Stimulated activated CD8-positive, alpha-beta memory T cell treated with anti-CD3 and anti-CD28 coated beads, Interleukin-7, amount 100 ng/mL, for 1 hour (primary cell): ENCODE results near the gene TRIM44.
"Not testable (repeated sequence)": the region's sequence is repeated elsewhere in the genome, so short reads cannot be mapped to it uniquely, and the experiment has no call there.

ENCODE experiments used
- DNase-seq, 2 donors: peaks; one replicate each; pipeline ENCODE4 v3.0.0-alpha.2; 2020; ENCODE audit warnings: low read depth in 2 of 2

The TRIM44 gene

DNA sequence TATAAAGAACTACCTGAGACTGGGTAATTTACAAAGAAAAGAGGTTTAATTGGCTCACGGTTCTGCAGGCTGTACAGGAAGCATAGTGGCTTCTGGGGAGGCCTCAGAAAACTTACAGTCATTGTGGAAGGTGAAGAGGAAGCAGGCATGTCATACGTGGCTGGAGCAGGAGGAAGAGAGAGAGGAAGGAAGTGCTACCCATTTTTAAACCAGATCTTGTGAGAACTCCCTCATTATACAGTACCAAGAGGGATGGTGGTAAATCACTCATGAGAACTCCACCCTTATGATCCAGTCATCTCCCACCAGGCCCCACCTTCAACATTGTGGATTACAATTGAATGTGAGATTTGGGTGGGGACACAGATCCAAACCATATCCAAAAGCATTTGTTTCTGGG is 53.1 kb downstream of the TRIM44 start:
- DNase-seq: not testable (repeated sequence)

DNA sequence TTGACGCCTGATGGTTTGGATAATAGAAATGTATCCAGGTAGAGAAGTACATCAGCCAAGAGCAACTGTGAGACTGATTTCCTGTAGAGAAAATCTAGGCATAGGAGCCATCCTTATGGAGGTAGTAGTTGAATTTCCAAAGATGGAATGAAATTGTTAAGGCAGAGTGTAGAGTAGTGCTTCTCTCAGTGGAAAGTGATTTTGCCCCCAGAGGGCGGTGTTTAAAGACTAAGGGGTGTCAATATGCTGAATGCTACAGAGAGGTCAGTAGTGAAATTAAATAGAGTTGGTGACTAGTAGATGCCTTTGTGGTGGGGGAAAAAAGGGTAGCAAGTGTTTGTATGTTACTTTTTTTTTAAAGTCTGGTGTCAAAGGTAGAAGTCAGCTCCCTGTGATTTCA is 54.5 kb downstream of the TRIM44 start:
- no peak for DNase-seq

DNA sequence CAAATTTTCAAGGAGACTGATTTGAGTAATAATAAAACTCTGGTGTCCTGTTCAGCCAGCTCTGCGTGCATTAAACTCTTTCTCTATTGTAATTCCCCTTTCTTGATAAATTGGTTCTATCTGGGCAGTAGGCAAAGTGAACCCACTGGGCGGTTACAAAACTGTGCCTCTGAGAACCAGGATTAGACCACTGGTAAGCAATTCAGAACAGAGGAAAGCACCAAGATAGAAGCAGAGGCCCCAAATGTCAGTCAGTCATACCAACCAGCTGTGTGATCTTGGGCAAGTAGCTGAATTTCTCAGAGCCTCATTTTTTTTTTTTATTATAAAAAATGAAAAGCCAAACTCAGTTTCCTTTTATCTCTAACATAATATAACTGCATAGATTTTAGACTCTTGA is 54.9 kb downstream of the TRIM44 start:
- no peak for DNase-seq

DNA sequence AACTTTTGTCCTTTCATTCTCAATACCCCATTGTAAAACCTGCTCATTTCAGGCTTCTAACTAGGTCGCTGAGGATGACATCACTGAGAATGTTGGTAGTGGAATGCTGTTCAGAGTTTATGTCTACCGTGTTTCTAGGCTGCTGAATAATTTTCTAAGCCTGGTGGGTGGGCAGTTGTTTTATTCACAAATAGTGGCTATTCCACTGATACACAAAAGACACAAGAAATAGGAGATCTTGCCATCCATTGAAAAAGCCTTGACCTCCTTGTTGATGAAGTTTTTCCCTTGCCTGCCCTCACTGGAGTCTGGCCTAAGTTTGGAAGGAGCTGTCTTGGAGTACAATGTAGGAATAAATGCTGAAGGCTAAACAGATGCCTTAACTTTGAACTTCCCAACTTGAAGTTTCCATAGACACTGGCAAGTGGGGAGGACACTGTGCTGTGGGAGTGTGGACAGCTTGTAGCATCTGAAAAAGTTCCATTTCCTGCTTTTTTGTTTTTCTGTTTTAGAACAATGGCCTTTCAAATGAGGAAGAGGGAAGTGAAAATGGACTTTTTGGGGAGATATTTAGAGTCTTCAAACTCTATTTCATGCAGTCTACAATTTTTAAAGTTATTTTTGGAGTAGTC is 59.2 kb downstream of the TRIM44 start:
- no peak for DNase-seq

DNA sequence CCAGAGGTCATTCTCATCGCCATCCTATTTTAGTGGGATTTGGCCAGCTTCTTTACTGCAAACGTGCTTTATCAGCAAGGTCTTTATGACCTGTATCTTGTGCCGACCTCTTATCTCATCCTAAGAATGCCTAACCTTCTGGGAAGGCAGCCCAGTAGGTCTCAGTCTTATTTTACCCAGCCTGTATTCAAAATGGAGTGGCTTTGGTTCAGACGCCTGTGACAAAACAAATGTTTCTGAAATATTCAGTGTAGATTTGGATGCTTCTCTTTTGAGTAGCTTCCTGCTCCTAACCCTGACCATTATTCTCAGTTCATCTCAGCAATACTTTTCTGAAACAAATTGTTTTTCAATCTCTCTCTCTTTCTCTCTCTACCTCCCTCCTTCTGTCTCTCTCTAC is 60.1 kb downstream of the TRIM44 start:
- no peak for DNase-seq

DNA sequence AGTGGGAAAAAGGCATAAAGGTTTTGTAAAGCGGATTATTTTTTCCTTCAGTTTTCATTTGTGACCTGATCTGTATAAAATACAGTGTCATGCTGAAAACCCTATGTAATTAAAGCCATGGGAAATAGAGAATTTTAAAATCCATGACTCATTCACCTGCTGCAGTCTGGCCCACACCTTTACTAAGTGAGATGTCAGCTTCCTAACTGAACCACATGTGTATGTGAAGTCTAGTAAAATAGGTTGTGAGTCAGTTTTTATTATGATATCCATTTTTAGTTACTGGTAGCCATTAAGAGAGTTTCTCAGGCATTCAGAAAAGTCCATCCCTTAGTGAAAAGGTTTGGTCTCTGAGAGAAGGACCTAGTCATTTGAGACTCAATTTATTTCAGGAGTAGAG is 60.9 kb downstream of the TRIM44 start:
- no peak for DNase-seq

DNA sequence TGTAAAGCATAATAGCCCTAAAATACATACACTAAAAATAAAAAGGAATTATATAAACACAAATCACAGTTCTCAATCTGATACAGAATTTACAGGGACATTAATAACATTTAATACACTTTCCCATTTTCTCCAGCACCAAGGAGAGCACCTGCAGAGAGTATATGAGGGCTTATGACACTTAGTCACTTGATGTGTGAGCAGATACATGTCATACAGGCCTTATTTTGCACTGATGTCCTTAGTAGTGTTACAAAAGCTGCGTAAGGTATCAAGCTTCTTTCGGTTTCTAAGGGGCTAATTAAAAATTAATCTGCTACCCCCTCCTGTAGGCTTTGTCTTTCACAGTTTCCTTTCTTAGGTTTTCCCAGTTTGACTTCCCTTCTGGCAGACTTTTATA is 61.3 kb downstream of the TRIM44 start:
- no peak for DNase-seq

DNA sequence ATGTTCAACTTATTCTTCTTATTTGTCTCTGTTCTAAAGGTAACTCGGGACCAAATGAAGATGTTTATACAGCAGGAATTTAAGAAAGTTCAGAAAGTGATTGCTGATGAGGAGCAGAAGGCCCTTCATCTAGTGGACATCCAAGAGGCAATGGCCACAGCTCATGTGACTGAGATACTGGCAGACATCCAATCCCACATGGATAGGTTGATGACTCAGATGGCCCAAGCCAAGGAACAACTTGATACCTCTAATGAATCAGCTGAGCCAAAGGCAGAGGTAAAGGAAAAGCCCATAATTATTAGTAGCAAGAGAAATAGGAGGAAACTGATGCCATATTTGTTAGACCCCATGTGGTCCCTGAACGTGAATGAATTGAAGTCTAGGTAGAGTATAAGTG is 63.3 kb downstream of the TRIM44 start:
- no peak for DNase-seq

DNA sequence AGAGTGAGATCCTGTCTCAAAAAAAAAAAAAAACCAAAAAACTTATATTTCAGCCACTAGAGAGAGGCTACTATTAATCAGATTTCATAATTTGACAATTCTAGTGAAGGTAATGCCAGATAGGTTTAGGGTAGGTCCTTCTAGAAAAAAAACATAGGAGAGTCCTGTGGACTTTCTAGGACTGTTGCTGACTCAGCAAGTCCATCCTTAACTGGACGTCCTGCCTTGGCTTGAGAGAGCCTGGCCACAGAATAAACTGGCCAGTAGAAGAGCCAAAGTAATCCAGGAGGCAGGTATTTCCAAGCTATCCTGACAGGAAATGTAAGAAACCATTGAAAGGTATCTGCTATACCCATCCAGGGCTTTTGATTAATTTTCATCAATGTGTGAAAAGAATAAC is 64.6 kb downstream of the TRIM44 start:
- no peak for DNase-seq

DNA sequence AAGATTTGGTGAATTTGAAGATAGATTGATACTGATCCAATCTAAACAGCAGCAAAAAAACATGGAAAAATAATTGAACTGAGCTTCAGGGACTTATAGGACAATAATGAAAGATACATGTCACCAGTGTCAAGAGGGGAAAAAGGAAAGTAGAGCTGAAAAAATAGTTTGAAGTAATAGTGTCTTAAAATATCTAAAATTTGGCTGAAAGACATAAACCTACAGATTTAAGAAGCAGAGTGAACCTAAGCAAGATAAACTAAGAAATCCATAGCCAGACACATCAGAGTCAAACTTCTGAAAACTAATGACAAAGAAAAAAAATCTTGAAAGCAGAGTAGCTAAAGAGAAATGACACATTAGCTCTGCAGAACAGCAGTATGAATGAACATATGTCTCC is 67.7 kb downstream of the TRIM44 start:
- DNase-seq: no peak

DNA sequence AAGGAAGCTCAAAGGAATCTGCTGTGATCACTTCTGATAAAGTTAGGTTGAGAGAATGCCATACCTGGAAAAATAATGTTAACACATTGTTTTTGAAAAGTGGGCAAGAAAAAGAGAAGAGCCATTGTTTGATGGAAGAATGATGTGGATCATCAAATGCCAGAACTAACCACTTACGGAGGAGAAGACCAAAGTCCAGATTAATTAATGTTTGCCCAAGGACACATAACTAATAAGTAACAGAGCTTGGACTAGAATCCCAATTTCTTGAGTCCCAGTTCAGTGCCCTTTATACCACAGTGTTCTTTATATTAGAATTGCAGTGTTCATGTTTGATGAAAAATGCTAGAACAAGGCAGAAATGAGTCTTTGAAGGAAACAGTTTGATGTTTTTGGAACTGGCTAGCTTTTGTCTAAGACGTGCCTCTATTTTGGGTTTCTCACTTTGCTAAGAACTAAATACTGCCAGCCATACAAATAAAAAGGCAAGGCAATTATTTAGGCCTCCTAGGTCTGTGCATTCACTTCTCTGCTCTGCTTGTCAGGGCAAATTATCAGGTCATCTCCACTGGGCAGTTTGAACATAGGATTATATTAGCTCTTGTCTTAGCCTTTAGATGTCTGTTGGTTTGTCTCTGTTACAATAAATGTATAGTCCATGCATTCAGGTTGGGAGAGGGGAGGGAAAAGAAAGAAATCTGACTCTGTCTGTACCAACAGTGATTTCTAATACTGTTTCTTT is 72.3 kb downstream of the TRIM44 start:
- no peak for DNase-seq

DNA sequence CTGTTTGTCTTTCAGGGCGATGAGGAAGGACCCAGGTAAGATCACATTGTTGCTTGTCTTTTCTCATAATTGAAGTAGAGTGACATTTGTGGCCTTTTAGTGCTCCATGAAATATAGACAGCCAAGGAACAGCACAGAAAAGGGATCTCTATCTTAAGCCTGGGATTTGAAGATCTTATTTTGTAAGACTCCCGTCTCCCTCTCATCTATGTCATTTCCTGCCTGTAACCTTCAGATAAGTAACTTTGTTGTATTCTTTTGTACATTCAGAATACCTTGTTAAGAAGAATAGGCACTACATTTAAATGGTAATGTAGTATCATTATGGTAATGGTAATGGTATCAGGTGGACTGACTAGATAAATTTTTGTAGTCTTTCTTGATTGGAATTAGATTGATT is 72.8 kb downstream of the TRIM44 start:
- DNase-seq: no peak

DNA sequence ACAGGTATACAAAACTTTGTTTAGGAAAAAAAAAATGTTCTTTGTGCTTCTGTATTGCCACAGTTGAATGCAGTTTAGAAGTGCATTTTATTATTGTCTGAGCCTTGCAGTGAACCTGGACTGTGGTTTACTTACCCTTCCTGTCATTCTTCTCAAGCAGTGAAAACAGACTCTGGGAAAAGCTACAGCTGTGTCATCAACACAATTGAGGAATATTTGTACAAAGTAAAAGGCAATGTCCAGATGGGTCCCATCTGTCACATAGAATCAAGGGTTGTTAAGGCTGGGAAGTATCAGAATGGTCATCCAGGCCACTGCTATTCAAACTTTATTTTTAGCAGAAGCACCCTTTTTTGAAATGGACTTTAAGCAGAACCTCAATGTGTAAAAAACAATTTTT is 73.3 kb downstream of the TRIM44 start:
- no peak for DNase-seq

DNA sequence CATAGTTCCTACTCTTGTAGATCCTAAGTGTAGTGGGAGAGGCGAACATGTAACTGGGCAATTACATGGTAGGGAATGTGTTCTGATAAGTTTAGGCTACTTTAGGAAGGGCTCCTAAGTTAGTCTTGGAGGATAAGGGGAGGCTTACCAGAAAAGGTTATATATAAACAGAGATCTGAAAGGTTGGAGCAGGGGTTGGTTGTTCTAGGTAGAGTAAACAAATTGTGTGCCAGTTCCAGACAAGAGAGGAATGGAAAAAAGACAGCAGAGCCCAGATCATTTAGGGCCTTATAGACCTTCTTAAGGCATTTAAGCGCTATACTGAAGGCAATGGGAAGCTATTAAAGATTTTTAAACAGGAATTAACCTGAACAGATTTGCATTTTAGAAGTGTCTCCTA is 74.4 kb downstream of the TRIM44 start:
- DNase-seq: no peak

DNA sequence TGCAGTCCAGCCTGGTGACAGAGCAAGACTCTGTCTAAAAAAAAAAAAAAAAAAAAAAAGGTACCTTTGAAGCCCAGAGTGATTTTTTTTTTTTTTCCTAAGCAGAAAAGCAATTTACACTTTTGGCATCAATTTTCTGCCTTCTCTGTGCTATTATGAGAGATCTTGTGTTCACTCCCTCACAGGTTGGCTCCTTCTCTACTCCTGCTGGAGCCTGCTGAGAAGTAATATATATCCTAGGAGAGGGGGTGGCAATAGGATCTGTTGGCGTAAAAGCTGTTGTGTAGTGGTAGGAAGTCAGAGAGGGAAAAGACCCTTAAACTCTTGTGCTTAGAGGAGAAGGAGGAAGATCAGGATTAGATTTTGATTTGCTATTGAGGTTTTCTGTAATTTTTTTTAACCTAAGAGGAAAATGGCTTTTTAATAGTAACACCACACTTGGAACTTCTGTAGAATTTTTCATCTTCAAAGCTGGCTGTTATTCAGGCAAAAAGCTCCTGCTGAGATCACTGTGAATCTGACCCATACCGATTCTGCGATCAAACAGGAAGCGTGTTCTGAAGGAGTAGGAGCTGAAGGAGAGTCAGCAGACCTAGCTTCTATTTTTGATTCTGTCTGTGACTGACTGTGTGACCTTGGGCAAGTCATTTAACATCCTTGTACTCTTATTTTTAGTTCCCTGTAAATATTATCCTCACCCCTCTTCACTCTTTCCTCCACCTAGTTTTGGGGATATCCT is 77.7 kb downstream of the TRIM44 start:
- DNase-seq: no peak

DNA sequence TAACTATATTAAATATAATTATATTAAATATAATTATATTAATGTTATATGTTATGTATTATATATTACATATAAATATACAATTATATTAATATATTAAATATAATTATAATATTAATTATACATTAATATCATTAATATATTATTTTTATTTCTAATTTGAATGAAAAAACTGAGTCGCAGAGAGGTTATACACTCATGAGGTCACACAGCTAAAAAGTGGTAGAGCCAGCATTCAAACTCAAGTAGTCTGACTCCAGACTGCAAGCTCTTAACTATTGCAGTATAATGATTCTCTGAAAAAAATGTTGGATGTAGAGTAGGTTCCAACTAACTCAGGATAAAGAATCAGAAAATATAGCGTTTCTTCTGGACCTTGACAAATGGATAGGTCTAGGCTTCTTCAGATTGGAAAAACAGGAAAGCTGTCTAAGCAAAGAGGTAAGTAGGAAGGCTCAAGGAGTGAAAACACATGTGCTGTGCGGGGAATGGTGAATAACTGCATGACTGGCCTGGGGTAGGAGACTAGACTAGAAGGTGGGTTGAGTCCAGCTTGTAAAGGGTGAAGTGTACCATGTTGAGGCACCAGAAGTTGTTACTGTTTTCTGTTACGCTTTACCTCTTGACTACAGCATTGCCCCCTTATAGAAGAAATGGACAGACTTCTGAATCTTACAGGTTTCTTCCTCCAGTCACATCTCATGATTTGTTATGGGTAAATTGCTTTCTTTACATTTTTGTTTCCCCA is 80.3 kb downstream of the TRIM44 start:
- DNase-seq: no peak

DNA sequence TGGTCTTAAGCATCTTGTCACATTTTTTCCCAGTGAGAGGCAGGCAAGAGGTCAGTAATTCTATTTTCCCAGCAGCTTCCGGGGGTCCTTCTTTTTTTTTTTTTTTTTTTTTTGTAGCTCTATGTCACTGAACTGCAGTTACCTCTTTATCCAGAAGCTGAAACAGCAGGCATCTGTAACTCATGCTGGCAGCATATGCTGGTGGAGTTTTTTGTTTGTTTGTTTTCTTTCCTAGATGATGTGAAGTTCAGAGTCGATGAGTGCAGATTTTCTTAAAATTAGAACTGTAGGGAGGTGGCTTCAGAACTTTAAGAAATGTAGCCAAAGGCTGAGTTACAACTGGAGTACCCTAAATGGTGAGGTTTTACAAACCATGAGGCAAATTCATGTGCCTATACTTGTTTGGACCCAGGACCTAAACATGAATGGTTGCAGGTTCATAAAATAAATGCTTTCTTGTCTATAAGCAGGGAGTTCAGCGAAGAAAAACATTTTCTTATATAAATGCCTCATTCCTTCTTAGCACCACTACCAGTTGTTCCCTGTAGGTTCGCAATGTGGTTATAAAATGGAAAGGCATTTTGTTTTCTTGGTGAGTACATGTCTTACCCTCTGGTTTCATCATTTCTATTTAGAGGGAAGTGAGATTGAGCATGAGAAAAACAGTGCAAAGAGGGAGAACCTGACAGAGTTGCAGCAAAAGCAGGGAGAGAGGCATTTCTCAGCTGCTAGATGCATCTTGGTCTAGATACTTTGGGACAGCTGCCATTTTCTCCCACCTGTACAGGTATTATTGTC is 84.0 kb downstream of the TRIM44 start:
- no peak for DNase-seq

DNA sequence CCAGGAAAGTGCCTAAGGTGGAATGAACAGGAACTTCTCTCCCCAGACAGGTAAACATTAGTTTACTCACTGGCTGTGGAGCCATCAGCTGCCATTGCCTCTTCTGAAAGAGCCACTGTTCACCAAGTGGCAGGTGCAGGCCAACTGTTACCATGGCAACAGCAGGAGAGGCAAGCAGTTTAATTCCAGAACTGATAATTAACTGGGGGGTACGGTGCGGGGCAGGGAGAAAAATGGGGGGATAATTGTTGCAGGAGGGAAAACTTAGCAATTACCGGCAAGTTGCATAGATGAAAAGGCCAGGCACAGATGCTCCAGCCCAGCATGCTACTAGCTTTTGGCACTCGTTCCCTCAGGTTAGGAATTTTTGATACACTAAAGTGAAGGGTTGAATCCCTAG is 85.1 kb downstream of the TRIM44 start:
- no peak for DNase-seq

DNA sequence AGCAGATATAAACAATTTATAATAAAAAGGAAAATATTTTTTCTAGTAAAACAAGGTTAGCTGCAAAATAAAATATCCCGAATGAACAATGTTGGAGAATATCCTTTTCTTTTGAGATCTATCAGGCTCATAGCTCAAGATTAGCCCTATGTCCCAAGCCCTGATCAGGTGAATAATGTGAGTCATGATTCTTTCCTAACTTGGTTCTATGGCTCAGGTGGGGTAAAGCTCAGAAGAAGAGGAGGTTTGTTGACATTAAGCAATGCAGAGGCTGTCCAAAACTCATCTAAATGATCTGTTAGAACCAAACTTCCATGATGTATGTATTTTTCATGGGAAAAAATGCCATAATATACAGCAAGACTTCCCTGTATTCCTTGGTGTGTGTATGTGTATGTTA is 86.1 kb downstream of the TRIM44 start:
- DNase-seq: no peak

DNA sequence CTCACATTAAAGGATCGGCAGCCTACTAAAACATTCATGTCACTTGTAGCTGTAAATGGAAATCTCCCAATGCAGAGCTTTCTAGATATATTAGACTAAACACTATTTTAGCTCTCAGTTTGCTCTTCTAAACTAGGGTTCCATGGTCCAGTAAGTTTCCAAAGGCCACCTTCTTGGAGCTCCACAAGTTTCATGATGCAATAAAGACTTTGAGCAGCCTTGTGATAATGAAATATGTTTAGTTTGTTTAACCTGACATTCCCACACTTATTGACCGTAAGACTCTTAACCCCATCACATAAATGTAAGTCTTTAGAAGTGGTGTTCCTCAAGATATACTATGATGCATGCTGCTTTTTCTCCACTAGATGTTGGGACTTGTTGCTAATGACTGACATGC is 87.7 kb downstream of the TRIM44 start:
- DNase-seq: no peak

DNA sequence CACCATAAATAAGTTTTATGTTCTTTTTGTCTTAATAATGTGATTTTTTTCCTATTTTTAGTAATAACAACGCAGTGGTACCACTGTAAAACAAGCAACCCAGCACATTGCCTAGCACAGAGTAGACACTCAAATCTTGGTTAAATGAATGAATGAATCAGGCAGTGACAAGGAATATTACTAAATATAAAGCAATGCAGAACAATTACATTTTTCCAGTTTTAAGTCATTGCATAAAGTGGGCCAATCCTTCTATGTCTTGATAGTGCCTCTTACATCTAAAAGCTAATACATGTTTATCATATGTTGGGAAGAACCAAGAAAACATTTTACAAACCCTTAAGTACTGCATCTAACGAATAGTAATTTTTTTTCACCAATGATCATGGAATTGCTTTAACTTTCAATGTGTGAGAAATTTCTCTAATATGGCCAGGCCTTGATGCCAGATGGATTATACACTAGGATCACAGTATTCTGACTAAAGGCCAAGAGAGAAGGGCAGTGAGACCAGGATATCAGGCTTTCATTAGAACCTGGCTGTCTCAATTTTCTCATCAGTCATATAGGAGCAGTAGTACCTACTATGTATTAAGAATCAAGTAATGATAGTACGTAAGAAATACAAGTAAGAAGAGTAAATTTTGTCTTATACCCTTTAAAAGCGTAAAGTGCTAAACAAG is 88.5 kb downstream of the TRIM44 start:
- no peak for DNase-seq
